OCI-LY3 (cell line): Measurements from ENCODE around the gene TPM1.

Experiments used
- CTCF ChIP-seq: fragments of 200-600, 300-600 bp; sonication (generic); IDR thresholded peaks from 2 replicates; pipeline ENCODE4 v1.5.1; 2014; ENCODE audit warnings: antibody characterized with exemption, low read length, low read depth
- EZH2phosphoT487 ChIP-seq: fragments of 200-600 bp; shearing (Covaris generic); IDR thresholded peaks from 2 replicates; pipeline ENCODE4 v1.6.1; 2018; ENCODE audit warnings: antibody characterized with exemption, mixed run types, low read depth

- no peak for TF ChIP-seq CTCF
- no peak for TF ChIP-seq EZH2phosphoT487
These were observed 23.7 kb downstream of the TPM1 start for GRCh38 chr15:63066272-63066671.
